ENCODE results near the gene SLC44A5.

Gene SLC44A5

DNA sequence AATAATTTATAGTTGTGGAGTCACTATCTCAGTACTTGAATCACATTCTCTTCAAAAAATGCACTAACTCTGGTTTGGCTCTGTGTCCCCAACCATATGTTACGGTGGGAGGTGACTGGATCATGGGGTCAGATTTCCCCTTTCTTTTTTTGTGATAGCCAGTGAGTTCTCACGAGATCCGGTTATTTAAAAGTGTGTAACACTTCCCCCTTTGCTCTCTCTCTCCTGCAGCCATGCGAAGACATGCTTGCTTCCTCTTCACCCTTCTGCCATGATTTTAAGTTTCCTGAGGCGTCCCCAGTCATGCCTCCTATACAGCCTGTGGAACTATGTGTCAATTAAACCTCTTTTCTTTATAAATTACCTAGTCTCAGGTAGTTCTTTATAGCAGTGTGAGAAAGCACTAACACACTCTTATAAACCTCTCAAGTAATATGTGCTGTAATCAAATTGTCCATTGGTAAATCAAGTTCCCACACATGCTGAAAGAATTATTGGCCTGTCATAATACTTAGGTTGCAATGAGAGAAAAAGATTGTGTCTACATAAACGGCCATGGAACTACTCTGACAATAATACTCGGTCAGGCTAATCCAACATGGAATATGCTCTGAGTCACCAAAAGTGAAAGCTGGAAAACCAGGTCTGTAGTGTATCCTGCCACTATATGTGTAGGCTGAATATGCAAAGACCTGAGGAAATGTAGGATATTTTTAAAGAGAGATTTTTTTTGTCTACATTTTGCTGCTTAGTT is 107.5 kb downstream of the SLC44A5 start:
- H4K20me1 ChIP-seq (ENCODE audit: insufficient read depth, low read length): no peaks in the 10 kb centered on the region
- no peak overlapping the region for H3K9ac ChIP-seq (ENCODE audit: low read length)
- H3K4me1 ChIP-seq (ENCODE audit: low read length): no peaks in the 10 kb centered on the region
- H3K4me2 ChIP-seq (ENCODE audit: low read length): no peak overlapping the region
- no peaks in the 10 kb centered on the region for H3K27me3 ChIP-seq (ENCODE audit: low read depth, low read length)
- no peak overlapping the region for H3K27ac ChIP-seq (ENCODE audit: low read length)
- H3K9me3 ChIP-seq (ENCODE audit: insufficient read depth, low read length): no peaks in the 10 kb centered on the region
- H2AFZ ChIP-seq (ENCODE audit: low read depth, low read length): no peak overlapping the region
- TF ChIP-seq EZH2phosphoT487 (IDR thresholded peaks at IDR 0.05; ENCODE audit: low read depth): no peak
- TF ChIP-seq, protein P1, sequence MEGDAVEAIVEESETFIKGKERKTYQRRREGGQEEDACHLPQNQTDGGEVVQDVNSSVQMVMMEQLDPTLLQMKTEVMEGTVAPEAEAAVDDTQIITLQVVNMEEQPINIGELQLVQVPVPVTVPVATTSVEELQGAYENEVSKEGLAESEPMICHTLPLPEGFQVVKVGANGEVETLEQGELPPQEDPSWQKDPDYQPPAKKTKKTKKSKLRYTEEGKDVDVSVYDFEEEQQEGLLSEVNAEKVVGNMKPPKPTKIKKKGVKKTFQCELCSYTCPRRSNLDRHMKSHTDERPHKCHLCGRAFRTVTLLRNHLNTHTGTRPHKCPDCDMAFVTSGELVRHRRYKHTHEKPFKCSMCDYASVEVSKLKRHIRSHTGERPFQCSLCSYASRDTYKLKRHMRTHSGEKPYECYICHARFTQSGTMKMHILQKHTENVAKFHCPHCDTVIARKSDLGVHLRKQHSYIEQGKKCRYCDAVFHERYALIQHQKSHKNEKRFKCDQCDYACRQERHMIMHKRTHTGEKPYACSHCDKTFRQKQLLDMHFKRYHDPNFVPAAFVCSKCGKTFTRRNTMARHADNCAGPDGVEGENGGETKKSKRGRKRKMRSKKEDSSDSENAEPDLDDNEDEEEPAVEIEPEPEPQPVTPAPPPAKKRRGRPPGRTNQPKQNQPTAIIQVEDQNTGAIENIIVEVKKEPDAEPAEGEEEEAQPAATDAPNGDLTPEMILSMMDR (IDR thresholded peaks at IDR 0.05; ENCODE audit: low read depth, low read length): no peak
- no peaks in the 10 kb centered on the region for H3K79me2 ChIP-seq (ENCODE audit: low read length)
- no peak overlapping the region for H3K4me3 ChIP-seq (ENCODE audit: low read length)
- H3K36me3 ChIP-seq (replicated peaks; ENCODE audit: low read depth, low read length): no peaks in the 10 kb centered on the region

DNA sequence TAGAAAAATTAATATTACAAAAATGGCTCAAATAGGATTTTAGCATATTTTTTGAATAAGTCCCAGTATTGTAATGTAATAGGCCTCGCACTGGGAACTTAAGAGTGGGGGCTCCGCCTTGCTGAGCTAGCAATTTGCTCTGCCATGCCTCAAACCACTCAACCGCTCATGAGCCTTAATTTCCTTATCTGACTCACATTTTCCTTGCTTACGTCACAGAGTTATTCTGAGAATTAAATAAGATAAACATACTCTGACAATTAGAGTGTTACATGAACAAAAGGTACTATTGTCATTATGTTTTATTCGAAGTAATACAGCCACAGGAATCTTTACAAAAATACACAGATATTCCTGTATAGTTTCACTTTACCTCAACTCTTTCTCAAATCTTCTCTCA is 108.1 kb downstream of the SLC44A5 start:
- H2AFZ ChIP-seq (ENCODE audit: low read depth, low read length): no peak overlapping the region

DNA sequence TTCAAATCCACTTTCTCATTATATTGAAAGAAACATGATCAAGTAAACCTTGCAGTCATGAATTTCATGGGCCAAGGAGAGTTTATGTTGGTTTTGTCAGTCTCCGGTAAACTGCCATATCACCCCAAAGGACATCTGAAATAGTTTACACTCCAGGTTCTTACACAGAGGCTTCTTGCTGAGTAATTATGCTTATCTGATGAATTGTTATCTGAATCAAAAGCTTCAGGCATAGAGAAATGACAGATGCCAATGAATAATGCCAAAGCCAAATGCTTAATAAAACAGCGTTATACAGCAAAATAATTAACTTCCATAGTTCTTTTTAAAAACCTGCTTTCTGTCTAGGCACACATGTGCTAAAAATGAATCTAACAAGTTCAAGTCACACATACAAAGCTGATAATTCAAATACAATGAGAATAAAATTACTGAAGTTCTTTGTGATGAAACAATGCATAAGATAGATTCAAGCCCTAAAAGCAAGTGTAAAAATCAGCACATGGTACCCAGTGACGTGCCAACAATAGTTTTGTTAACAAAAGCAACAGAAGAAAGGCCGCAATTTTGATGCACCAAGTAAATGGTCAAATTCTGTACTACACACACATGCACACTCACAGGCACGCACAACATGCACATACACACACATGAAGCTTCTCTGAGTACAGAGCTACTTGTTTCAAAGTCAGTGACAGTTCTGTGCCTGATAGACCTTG is 109.2 kb downstream of the SLC44A5 start:
- Histone ChIP-seq H3K79me2 (ENCODE audit: low read length) (no peaks in the 10 kb centered on the region), H3K36me3 (replicated peaks; ENCODE audit: low read depth, low read length) (no peaks in the 10 kb centered on the region), H3K27me3 (ENCODE audit: low read depth, low read length) (no peaks in the 10 kb centered on the region), H2AFZ (ENCODE audit: low read depth, low read length) (no peak overlapping the region), H3K4me3 (ENCODE audit: low read length) (no peak overlapping the region), H3K4me2 (ENCODE audit: low read length) (no peak overlapping the region), H3K9me3 (ENCODE audit: insufficient read depth, low read length) (no peaks in the 10 kb centered on the region), H3K4me1 (ENCODE audit: low read length) (no peaks in the 10 kb centered on the region), H3K27ac (ENCODE audit: low read length) (no peak overlapping the region), H4K20me1 (ENCODE audit: insufficient read depth, low read length) (no peaks in the 10 kb centered on the region), H3K9ac (ENCODE audit: low read length) (no peak overlapping the region)
- TF ChIP-seq, protein P1 (IDR thresholded peaks at IDR 0.05; ENCODE audit: low read depth, low read length): no peak
- TF ChIP-seq EZH2phosphoT487 (IDR thresholded peaks at IDR 0.05; ENCODE audit: low read depth): no peak

More for the DNA sequence above, 108.1 kb downstream of the SLC44A5 start:
- Histone ChIP-seq H3K27me3 (ENCODE audit: low read depth, low read length) (no peaks in the 10 kb centered on the region), H3K4me1 (ENCODE audit: low read length) (no peaks in the 10 kb centered on the region), H3K27ac (ENCODE audit: low read length) (no peak overlapping the region), H3K4me3 (ENCODE audit: low read length) (no peak overlapping the region), H3K9me3 (ENCODE audit: insufficient read depth, low read length) (no peaks in the 10 kb centered on the region), H3K9ac (ENCODE audit: low read length) (no peak overlapping the region), H3K4me2 (ENCODE audit: low read length) (no peak overlapping the region), H3K36me3 (replicated peaks; ENCODE audit: low read depth, low read length) (no peaks in the 10 kb centered on the region), H4K20me1 (ENCODE audit: insufficient read depth, low read length) (no peaks in the 10 kb centered on the region), H3K79me2 (ENCODE audit: low read length) (no peaks in the 10 kb centered on the region)
- TF ChIP-seq, protein P1 (IDR thresholded peaks at IDR 0.05; ENCODE audit: low read depth, low read length): no peak
- no peak for TF ChIP-seq EZH2phosphoT487 (IDR thresholded peaks at IDR 0.05; ENCODE audit: low read depth)

DNA sequence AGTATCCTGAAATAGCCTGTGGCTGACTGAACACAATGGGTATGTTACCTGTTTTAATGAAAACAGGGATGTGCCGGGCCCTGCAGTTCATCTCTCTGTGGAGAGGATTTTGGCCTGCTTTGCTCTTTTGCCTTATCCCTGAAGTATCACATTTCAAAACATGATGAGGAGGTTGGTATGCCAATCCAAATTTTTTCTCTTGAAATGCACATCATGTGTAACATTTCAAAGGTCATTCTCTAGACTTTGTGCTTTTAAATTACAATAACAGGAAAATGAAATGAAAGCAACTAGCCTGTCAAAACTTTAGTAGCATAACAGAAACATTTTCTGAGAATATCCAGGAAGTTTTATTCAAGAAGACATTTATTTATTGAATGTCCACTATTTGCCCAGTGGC is 118.9 kb downstream of the SLC44A5 start:
- Histone ChIP-seq H3K9ac (ENCODE audit: low read length) (no peak overlapping the region), H4K20me1 (ENCODE audit: insufficient read depth, low read length) (no peaks in the 10 kb centered on the region), H2AFZ (ENCODE audit: low read depth, low read length) (no peak overlapping the region), H3K36me3 (replicated peaks; ENCODE audit: low read depth, low read length) (no peaks in the 10 kb centered on the region), H3K27me3 (ENCODE audit: low read depth, low read length) (no peaks in the 10 kb centered on the region), H3K79me2 (ENCODE audit: low read length) (no peaks in the 10 kb centered on the region), H3K4me1 (ENCODE audit: low read length) (no peaks in the 10 kb centered on the region), H3K9me3 (ENCODE audit: insufficient read depth, low read length) (no peaks in the 10 kb centered on the region), H3K27ac (ENCODE audit: low read length) (no peak overlapping the region), H3K4me2 (ENCODE audit: low read length) (no peak overlapping the region), H3K4me3 (ENCODE audit: low read length) (no peak overlapping the region)
- TF ChIP-seq, protein P1 (IDR thresholded peaks at IDR 0.05; ENCODE audit: low read depth, low read length): no peak
- TF ChIP-seq EZH2phosphoT487 (IDR thresholded peaks at IDR 0.05; ENCODE audit: low read depth): no peak
